Testis (tissue), 5 donors: ENCODE results near the gene MYO1D. TPM values are rescaled to one million over a fixed set of nuclear protein-coding genes. Genes with fewer than 3 reads are reported as not detected.
"Not testable (repeated sequence)": the region's sequence is repeated elsewhere in the genome, so short reads cannot be mapped to it uniquely, and the experiment has no call there.

Source experiments
- DNase-seq: peaks from one replicate; pipeline ENCODE4 v3.0.0-alpha.2; 2019
- H3K27ac ChIP-seq, 2 donors: fragments of 200-600 bp; sonication (generic); one replicate each; pipeline ENCODE4 v1.5.1; 2019
- H3K27me3 ChIP-seq: fragments of 200-600 bp; sonication (generic); one replicate; pipeline ENCODE4 v1.5.1; 2019
- H3K36me3 ChIP-seq: fragments of 200-600 bp; sonication (generic); one replicate; pipeline ENCODE4 v1.5.1; 2017; ENCODE audit warnings: low read depth; ENCODE audit errors: missing control alignments
- H3K4me1 ChIP-seq: fragments of 200-600 bp; sonication (generic); one replicate; pipeline ENCODE4 v1.5.1; 2019
- H3K4me3 ChIP-seq, 2 donors: fragments of 200-600 bp; sonication (generic); one replicate each; pipeline ENCODE4 v1.5.1; 2017 to 2019
- H3K9me3 ChIP-seq: fragments of 200-600 bp; sonication (generic); one replicate; pipeline ENCODE4 v1.5.1; 2017
- POLR2A ChIP-seq: fragments of 450-650 bp; IDR thresholded peaks from one replicate; pipeline ENCODE4 v1.6.1; 2017; ENCODE audit warnings: antibody characterized with exemption, mild to moderate bottlenecking, moderate library complexity
- WGBS, 2 donors: methylation state at CpG; one replicate each; pipeline ENCODE4 v1.1.5; 2018; 5-methylcytosine and 5-hydroxymethylcytosine counted together
- intact Hi-C: fragments of 100-400 bp; cut with DNase I; formaldehyde crosslinking; loops from one replicate; pipeline ENCODE4 v1.15.1; 2023; ENCODE audit warnings: low total_unique reads
- long read RNA-seq, 2 donors: transcript quantifications; one replicate each; lab custom pipeline, GENCODE V29; 2026
- polyA plus RNA-seq: library from polyadenylated mRNA; stranded (reverse); fragments of 350-450 nt; fragmentation: Illumina TruSeq; extraction: RNeasy Lipid Tissue Mini Kit (QIAGEN cat#74804); gene quantifications from one replicate; pipeline ENCODE4 v1.2.3, GENCODE V29; 2014; ENCODE audit warnings: low read depth, low replicate concordance; ENCODE audit not compliant: insufficient read depth
- total RNA-seq, 2 donors: library from RNA; depleted of rRNA; stranded (reverse); fragments of >200 nt; gene quantifications; one replicate each; pipeline ENCODE4 v1.2.3, GENCODE V29; 2016
- TF ChIP-seq, protein P1 (sequence below), 3 experiments: fragments of 450-650 bp in 2 of 3; fragments of 200-600 bp in 1 of 3; sonication (generic) in 1 of 3; IDR thresholded peaks; one replicate each; pipeline ENCODE4 v1.5.1; 2016 to 2019; ENCODE audit warnings: antibody characterized with exemption in 3 of 3, mild to moderate bottlenecking in 2 of 3, moderate library complexity in 1 of 3

MYO1D gene
- 10 to 100 TPM; 33.6 to 34.1 TPM for total RNA-seq
- 29.5 TPM for polyA plus RNA-seq
- long read RNA-seq, donor 1, full-length matches to known transcripts = 5 of 5 reads
- long read RNA-seq, donor 1, partial matches to known transcripts = 0 of 5 reads
- long read RNA-seq, donor 1, other reads (novel, unspliced or antisense) = 0 of 5 reads
- long read RNA-seq, donor 2, full-length matches to known transcripts = 1 of 1 reads
- long read RNA-seq, donor 2, partial matches to known transcripts = 0 of 1 reads
- long read RNA-seq, donor 2, other reads (novel, unspliced or antisense) = 0 of 1 reads

DNA sequence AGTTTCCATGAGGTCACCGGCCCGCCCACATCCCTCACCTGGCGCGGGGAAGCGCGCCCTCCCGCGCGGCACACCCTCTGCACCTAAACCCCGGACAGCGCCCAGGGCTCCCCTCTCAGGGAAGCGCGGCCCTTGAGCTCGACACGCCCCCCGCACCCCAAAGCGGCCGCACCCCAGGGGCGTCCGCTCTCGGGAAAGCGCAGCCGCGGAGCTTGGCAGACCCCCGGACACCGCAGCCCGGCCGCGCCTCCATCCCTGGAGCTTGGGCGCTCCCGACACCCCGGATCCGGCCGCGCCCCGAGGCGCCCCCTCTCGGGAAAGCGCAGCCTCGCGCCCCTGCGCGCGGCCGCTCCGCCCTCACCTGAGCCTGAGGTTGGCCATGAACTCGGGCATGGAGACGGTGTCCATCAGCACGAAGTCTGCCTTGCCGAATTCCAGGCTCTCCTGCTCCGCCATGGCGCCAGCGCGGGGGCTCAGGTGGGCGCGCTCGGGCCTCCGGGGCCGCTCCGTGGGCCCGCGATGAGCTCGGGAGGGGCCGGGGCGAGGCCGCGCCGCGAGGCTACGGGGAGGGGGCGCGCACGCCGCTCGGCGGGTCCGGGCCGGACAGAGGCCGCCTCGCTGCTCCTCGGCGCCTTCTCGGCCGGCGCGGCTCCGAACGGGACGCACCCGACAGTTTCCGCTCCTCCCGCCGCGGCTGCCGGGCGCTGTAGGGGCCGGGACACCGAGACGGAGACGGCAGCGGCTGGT lies at the start of gene MYO1D:
MYO1D (minus strand) TSS at position 708 of the 747 bp plus-strand sequence; CDS start at position 456, 252 bp downstream.
- peak; percentile 46 for DNase-seq
- WGBS, 2 donors = 1% methylated on average over 63 of the region's 101 CpGs; no CpG with 5 or more reads in 1 of the 2 donors
- no peaks in the 10 kb centered on the region for H3K36me3 ChIP-seq
- intact Hi-C loops = loop anchor here (5.0 kb wide), 1 partner anchor 94 kb away; no protein-coding TSS in a partner anchor
- H3K27me3 ChIP-seq = no peaks in the 10 kb centered on the region
- peak within 1 kb of the TSS; percentile 91 to 92 for H3K4me3 ChIP-seq
- peaks cover 8% of the 10 kb centered on the region for H3K4me1 ChIP-seq
- TF ChIP-seq POLR2A = no peak
- TF ChIP-seq, protein P1, sequence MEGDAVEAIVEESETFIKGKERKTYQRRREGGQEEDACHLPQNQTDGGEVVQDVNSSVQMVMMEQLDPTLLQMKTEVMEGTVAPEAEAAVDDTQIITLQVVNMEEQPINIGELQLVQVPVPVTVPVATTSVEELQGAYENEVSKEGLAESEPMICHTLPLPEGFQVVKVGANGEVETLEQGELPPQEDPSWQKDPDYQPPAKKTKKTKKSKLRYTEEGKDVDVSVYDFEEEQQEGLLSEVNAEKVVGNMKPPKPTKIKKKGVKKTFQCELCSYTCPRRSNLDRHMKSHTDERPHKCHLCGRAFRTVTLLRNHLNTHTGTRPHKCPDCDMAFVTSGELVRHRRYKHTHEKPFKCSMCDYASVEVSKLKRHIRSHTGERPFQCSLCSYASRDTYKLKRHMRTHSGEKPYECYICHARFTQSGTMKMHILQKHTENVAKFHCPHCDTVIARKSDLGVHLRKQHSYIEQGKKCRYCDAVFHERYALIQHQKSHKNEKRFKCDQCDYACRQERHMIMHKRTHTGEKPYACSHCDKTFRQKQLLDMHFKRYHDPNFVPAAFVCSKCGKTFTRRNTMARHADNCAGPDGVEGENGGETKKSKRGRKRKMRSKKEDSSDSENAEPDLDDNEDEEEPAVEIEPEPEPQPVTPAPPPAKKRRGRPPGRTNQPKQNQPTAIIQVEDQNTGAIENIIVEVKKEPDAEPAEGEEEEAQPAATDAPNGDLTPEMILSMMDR (IDR thresholded peaks at IDR 0.05) = peak in 2 of 3 experiments; percentile 13 to 43
- peak within 1 kb of the TSS; percentile 84 to 96 for H3K27ac ChIP-seq
- no peaks in the 10 kb centered on the region for H3K9me3 ChIP-seq

DNA sequence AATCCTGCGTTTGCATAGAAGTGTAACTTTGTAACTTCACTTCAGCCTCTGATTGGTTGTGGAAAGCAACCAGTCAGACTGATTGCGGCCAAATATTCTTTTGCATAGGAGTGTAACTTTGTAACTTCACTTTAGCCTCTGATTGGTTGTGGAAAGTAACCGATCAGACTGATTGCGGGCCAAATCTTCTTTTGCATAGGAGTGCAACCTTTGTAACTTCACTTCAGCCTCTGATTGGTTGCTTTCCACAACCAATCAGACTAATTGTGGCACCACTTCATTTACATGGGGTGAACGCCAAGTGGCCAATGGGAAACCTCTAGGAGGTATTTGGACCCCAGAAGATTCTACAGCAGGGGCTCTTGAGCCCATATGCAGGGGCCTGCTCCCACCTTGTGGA lies 49.3 kb upstream of the MYO1D start:
- DNase-seq = peak; percentile 58
- no peaks in the 10 kb centered on the region for H3K4me1 ChIP-seq
- intact Hi-C loops = no loop called here
- no peaks in the 10 kb centered on the region for H3K27me3 ChIP-seq
- H3K4me3 ChIP-seq = no peak overlapping the region
- WGBS, 2 donors = 40 to 59% methylated on average over 5 of the region's 5 CpGs
- no peak for TF ChIP-seq POLR2A
- TF ChIP-seq, protein P1 (IDR thresholded peaks at IDR 0.05) = no peak
- no peaks in the 10 kb centered on the region for H3K36me3 ChIP-seq
- no peaks in the 10 kb centered on the region for H3K9me3 ChIP-seq
- H3K27ac ChIP-seq = no peak overlapping the region

DNA sequence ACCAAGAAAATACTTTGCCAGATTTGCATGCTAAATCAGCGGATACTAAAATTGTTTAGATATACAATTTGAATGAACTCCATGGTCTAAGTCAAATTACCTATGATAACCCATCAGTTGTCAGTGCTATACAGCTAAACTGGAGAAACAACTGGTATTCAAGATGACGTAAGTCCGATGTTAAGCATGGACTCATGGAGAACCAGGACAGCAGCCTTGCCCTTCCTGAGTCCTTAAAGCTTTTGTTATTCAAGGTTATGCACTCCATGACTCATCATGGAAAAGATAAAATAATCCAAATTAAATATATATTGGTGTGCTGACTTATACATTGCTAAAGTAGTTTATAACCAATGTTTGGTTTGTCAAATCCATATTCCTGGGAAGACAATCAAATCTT lies 47.0 kb upstream of the MYO1D start:
- H3K4me1 ChIP-seq, DNase-seq, H3K27ac ChIP-seq, H3K27me3 ChIP-seq, H3K4me3 ChIP-seq, H3K9me3 ChIP-seq, H3K36me3 ChIP-seq, intact Hi-C loops: not testable (repeated sequence)
- WGBS, 2 donors = 57 to 80% methylated on average over 3 of the region's 3 CpGs

DNA sequence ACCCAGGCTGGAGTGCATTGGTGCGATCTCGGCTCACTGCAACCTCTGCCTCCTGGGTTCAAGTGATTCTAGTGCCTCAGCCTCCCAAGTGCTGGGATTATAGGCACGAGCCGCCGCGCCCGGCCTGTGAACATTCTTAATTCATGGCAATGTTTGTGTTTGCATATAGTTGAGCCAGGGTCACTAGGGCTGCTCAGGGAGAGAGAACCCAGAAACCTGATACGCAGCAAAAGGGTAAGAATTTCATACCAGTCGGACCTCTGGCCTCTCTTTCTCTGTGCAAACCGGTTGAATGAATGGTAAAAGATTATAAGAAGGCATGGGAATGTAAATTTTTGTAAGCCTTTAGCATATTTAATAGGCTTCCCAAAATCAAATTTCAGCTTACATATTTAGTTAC lies 44.1 kb upstream of the MYO1D start:
- 78 to 88% methylated on average over 10 of the region's 10 CpGs for WGBS, 2 donors
- Histone ChIP-seq H3K36me3 (no peaks in the 10 kb centered on the region), H3K4me1 (no peaks in the 10 kb centered on the region), H3K27me3 (no peaks in the 10 kb centered on the region), H3K4me3 (no peak overlapping the region), H3K9me3 (no peaks in the 10 kb centered on the region), H3K27ac (no peak overlapping the region)
- intact Hi-C loops = no loop called here
- TF ChIP-seq, protein P1 (IDR thresholded peaks at IDR 0.05) = no peak
- TF ChIP-seq POLR2A = no peak
- no peak for DNase-seq

DNA sequence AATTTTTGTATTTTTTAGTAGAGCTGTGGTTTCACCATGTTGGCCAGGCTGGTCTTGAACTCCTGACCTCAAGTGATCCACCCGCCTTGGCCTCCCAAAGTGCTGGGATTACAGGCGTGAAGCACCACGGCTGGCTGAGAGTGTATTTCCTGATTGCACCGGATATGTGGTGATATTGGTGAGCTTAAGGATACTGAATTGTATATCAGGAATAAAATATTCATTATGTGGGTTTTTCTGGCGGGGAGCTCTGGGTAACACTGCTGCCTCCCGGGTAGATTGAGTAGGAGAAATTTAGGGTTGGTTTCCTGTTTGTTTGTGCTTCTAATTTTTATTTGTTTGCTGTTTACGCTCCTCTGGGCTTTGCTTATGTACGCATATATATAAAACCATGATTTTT lies 43.4 kb upstream of the MYO1D start:
- TF ChIP-seq, protein P1 (IDR thresholded peaks at IDR 0.05) = no peak
- no peak for TF ChIP-seq POLR2A
- no peak for DNase-seq
- intact Hi-C loops = no loop called here

DNA sequence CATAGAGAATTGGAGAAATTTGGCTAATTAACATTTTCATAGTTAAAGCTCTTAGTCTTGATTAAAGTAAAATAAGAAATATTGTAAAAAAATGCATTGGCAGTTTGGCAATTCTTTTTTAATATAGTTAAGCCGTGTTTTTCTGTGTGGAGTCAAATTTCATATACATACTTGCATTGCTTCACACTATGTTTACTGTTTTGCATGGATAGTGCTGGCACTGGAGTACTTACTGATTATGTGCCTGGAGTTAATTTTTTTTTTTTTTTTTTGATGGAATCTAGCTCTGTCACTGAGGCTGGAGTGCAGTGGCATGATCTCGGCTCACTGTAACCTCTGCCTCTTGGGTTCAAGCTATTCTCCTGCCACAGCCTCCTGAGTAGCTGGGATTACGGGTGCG lies 43.0 kb upstream of the MYO1D start:
- H3K4me1 ChIP-seq, H3K27ac ChIP-seq, intact Hi-C loops, DNase-seq, H3K4me3 ChIP-seq, H3K36me3 ChIP-seq, H3K9me3 ChIP-seq, H3K27me3 ChIP-seq: not testable (repeated sequence)
- 92 to 98% methylated on average over 4 of the region's 4 CpGs for WGBS, 2 donors

More for the DNA sequence above, 43.4 kb upstream of the MYO1D start:
- H3K9me3 ChIP-seq = no peaks in the 10 kb centered on the region
- H3K4me1 ChIP-seq = no peaks in the 10 kb centered on the region
- no peaks in the 10 kb centered on the region for H3K36me3 ChIP-seq
- no peak overlapping the region for H3K4me3 ChIP-seq
- no peak overlapping the region for H3K27ac ChIP-seq
- WGBS, 2 donors = 88 to 95% methylated on average over 8 of the region's 8 CpGs
- no peaks in the 10 kb centered on the region for H3K27me3 ChIP-seq
